Measurements from ENCODE around the gene CALHM4.
"Not testable (repeated sequence)": the region's sequence is repeated elsewhere in the genome, so short reads cannot be mapped to it uniquely, and the experiment has no call there.

CALHM4 gene

DNA sequence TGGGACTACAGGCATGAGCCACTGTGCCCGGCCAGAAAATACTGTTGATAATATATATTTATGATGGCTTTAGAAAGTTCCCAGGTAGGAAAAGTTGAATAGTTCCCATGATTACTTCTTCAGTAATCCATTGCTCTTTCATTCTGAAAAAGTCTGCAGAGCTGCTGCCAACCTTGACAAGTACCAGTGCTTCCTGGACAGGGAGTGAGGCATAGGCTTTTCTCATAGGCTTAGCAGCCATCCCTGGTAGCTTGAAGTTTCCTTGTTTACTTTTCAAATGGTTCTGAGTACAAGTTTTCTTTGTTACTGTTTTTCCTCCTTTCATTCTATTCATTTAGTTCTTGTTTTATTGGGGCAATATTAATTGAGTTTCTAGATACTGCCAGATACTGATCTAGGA lies 25.6 kb downstream of the CALHM4 start:
- no peak for DNase-seq

DNA sequence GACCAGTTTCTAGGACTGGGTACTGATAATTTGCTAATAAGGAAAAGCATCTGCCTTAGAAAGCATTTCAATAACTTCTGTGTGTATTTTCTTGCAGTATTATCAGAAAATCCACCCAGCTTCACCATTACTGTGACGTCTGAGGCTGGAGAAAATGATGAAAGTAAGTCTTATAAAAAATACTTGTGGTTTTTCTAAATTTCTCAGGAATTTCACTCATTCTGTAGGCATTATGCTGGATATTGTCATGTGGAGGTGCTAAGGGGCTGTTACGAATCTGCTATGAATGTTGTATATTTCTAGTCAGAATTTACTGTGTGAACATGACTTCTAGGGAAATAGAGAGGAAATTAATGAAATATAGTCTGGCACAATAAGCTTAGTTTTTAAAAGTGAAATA lies 26.6 kb downstream of the CALHM4 start:
- no peak for DNase-seq

- no peak for DNase-seq
Observed at GRCh38 chr6:116586276-116586675, 32.7 kb downstream of the CALHM4 start.

DNA sequence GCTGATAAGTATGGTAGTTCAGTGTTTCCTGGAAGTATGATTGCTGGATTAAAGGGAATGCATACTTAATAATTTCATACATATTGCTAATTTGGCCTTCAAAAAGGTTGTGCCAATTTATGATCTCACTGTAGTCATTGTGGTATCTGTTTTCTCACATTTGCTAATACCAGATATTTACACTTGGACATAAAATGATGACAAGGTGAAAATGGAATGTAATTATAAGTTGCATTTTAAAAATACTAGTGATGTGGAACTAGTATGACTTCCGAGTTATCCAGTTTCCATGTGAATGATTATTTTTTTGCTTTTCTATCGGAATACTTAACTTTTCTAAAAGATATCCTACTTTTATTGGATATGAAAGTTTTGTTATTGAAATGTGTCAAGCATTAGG lies 33.2 kb downstream of the CALHM4 start:
- no peak for DNase-seq

GRCh38 chr6:116595247-116595646 lies 41.7 kb downstream of the CALHM4 start:
- no peak for DNase-seq

DNA sequence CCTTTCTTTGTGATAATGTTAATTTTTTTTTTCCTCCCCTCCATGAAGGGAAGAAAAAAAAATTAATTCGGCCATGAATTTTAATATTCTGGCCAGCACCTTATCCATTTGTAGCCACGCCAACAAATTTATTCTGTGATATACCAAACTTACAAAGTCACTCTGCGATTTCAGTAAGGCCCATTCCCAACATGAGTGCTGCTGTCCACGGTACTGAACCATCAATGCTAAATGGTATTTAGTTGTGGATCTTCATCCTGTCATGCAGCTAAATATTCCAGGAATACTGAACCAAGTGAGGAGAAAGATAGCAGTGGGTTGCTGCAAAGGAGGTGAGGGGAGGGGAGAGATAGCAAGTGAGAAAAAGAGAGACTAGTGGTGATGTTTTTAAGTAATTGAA lies 43.3 kb downstream of the CALHM4 start:
- DNase-seq = no peak

DNA sequence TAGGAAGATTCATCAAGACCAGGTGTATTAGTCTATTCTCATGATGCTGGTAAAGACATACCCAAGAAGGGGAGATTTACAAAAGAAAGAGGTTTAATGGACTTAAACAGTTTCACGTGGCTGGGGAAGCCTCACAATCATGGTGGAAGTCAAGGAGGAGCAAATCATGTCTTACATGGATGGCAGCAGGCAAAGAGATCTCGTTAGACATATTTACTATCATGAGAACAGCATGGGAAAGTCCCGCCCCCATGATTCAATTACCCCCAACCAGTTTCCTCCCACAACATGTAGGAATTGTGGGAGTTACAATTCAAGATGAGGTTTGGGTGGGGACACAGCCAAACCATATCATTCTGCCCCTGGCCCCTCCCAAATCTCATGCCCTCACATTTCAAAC lies 50.4 kb downstream of the CALHM4 start:
- DNase-seq = not testable (repeated sequence)

DNA sequence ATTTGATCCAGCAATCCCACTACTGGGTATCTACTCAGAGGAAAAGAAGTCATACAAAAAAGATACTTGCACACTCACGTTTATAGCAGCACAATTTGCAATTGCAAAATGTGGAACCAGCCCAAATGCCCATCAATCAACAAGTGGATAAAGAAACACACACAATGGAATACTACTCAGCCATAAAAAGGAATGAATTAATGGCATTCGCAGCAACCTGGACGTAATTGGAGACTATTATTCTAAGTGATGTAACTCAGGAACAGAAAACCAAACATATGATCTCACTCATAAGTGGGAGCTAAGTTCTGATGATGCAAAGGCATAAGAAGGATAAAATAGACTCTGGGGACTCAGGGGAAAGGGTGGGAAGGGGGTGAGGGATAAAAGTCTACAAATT lies 51.3 kb downstream of the CALHM4 start:
- DNase-seq = not testable (repeated sequence)

- DNase-seq = no peak
Observed at GRCh38 chr6:116605935-116606334, 52.4 kb downstream of the CALHM4 start.
